Bronchial epithelial cell (primary cell): ENCODE data around the gene MIS18A. TPM values are rescaled to one million over a fixed set of nuclear protein-coding genes. Genes with fewer than 3 reads are reported as not detected.
"Not testable (repeated sequence)": the region's sequence is repeated elsewhere in the genome, so short reads cannot be mapped to it uniquely, and the experiment has no call there.

Experiments
- DNase-seq: peaks from one replicate; pipeline ENCODE4 v3.0.0-alpha.2; 2010; ENCODE audit warnings: low read depth
- FAIRE-seq: peaks from 2 replicates; lab custom pipeline; 2011; peaks lifted over from hg19 to GRCh38; lab: Jason Lieb, UNC
- H3K27me3 ChIP-seq: 2 replicates; pipeline ENCODE4 v1.5.1; 2011; ENCODE audit warnings: low read length; ENCODE audit not compliant: control insufficient read depth, insufficient read depth
- H3K36me3 ChIP-seq: 2 replicates; pipeline ENCODE4 v1.5.1; 2011; ENCODE audit warnings: low read length; ENCODE audit not compliant: control insufficient read depth, insufficient read depth
- H3K4me3 ChIP-seq: 2 replicates; pipeline ENCODE4 v1.5.1; 2011; ENCODE audit warnings: mild to moderate bottlenecking, low read depth, low read length, control low read depth
- CTCF ChIP-seq: IDR thresholded peaks from 2 replicates; pipeline ENCODE4 v1.5.1; 2011; ENCODE audit warnings: mild to moderate bottlenecking, moderate library complexity, low read length, control low read depth, inconsistent platforms; ENCODE audit not compliant: insufficient read depth, severe bottlenecking
- total RNA-seq: library from RNA; depleted of rRNA; stranded (reverse); fragments of >200 nt; gene quantifications from 2 replicates; pipeline ENCODE4 v1.2.1, GENCODE V29; 2014

MIS18A gene
- total RNA-seq, 1 donor from 2014 or later, result 4.2 TPM

GRCh38 chr21:32311621-32312020, 32.8 kb upstream of the MIS18A start:
- no peak overlapping the region for H3K4me3 ChIP-seq
- DNase-seq (no peak), FAIRE-seq (no peak)
- TF ChIP-seq CTCF, result no peak
- peaks cover 22% of the 10 kb centered on the region for H3K36me3 ChIP-seq
- H3K27me3 ChIP-seq, result no peaks in the 10 kb centered on the region

- not testable (repeated sequence) for FAIRE-seq, H3K4me3 ChIP-seq, H3K27me3 ChIP-seq, DNase-seq
- peaks cover 16% of the 10 kb centered on the region for H3K36me3 ChIP-seq
Observed at GRCh38 chr21:32310976-32311375, 32.1 kb upstream of the MIS18A start.

GRCh38 chr21:32309906-32310460, 31.1 kb upstream of the MIS18A start:
- DNase-seq (no peak), FAIRE-seq (no peak)
- H3K36me3 ChIP-seq, result peaks cover 11% of the 10 kb centered on the region
- no peak for TF ChIP-seq CTCF
- no peaks in the 10 kb centered on the region for H3K27me3 ChIP-seq
- no peak overlapping the region for H3K4me3 ChIP-seq

- Histone ChIP-seq H3K4me3 (no peak overlapping the region), H3K36me3 (peaks cover 8% of the 10 kb centered on the region), H3K27me3 (no peaks in the 10 kb centered on the region)
- no peak for TF ChIP-seq CTCF
- DNase-seq (no peak), FAIRE-seq (no peak)
Observed at GRCh38 chr21:32308696-32309095, 29.8 kb upstream of the MIS18A start.

- peaks cover 1% of the 10 kb centered on the region for H3K36me3 ChIP-seq
- no peak for FAIRE-seq
- H3K4me3 ChIP-seq, result no peak overlapping the region
- DNase-seq, result no peak
- no peak for TF ChIP-seq CTCF
- H3K27me3 ChIP-seq, result no peaks in the 10 kb centered on the region
Observed at GRCh38 chr21:32307706-32308105, 28.9 kb upstream of the MIS18A start.

- no peak overlapping the region for H3K4me3 ChIP-seq
- TF ChIP-seq CTCF, result peak; percentile 14
- H3K36me3 ChIP-seq, result peaks cover 1% of the 10 kb centered on the region
- DNase-seq, result no peak
- FAIRE-seq, result no peak
- H3K27me3 ChIP-seq, result no peaks in the 10 kb centered on the region
Observed at GRCh38 chr21:32306021-32306780, 27.4 kb upstream of the MIS18A start.
